Measurements from ENCODE around the gene ARIH2.
A peak's percentile ranks its signal among the peaks of the same experiment; 100 is the strongest.

The ARIH2 gene

GRCh38 chr3:49020330-49021212, 101.9 kb downstream of the ARIH2 start:
- peak; percentile 50 for DNase-seq

- peak; percentile 94 for DNase-seq
Observed at GRCh38 chr3:49021213-49021812, 102.7 kb downstream of the ARIH2 start.

- peak; percentile 82 for DNase-seq
Observed at GRCh38 chr3:49021813-49022687, 103.4 kb downstream of the ARIH2 start, which contains the start of gene NDUFAF3. NDUFAF3 (plus strand) TSS chr3:49022121; CDS start chr3:49022145, 24 bp downstream.

- DNase-seq = no peak
Observed at GRCh38 chr3:49022688-49023171, 104.1 kb downstream of the ARIH2 start.

- DNase-seq = no peak
Observed at GRCh38 chr3:49023775-49024174, 105.1 kb downstream of the ARIH2 start.

- no peak for DNase-seq
Observed at GRCh38 chr3:49024449-49024848, 105.8 kb downstream of the ARIH2 start.

- DNase-seq = no peak
Observed at GRCh38 chr3:49025005-49025792, 106.6 kb downstream of the ARIH2 start.

- DNase-seq = no peak
Observed at GRCh38 chr3:49025793-49026520, 107.3 kb downstream of the ARIH2 start.

- no peak for DNase-seq
Observed at GRCh38 chr3:49026536-49026935, 107.9 kb downstream of the ARIH2 start.

- no peak for DNase-seq
Observed at GRCh38 chr3:49027634-49028033, 109.0 kb downstream of the ARIH2 start.

GRCh38 chr3:49028298-49028672, 109.6 kb downstream of the ARIH2 start:
- no peak for DNase-seq

GRCh38 chr3:49028673-49029562, 110.3 kb downstream of the ARIH2 start, which contains the start of gene IMPDH2:
IMPDH2 (minus strand) TSS chr3:49029398; CDS start chr3:49029350, 48 bp downstream.
- peak; percentile 93 for DNase-seq

GRCh38 chr3:49029563-49029884, 110.9 kb downstream of the ARIH2 start:
- no peak for DNase-seq

GRCh38 chr3:49030321-49030720, 111.7 kb downstream of the ARIH2 start:
- DNase-seq = no peak

- no peak for DNase-seq
Observed at GRCh38 chr3:49032646-49033304, 114.1 kb downstream of the ARIH2 start.

GRCh38 chr3:49034650-49035049, 116.0 kb downstream of the ARIH2 start:
- no peak for DNase-seq

- no peak for DNase-seq
Observed at GRCh38 chr3:49035281-49035680, 116.6 kb downstream of the ARIH2 start.
